ENCODE results near the gene CCDC12.

GRCh38 chr3:46901061-46901460, 75.5 kb downstream of the CCDC12 start:
- no peak for TF ChIP-seq CTCF (IDR thresholded peaks at IDR 0.05)
- TF ChIP-seq POLR2A (IDR thresholded peaks at IDR 0.05), result no peak

All from thyroid gland (tissue), 4 donors.